H1 (cell line): ENCODE results near the gene NAB1. TPM values are rescaled to one million over a fixed set of nuclear protein-coding genes. Genes with fewer than 3 reads are reported as not detected.

Source experiments
- CTCF ChIA-PET: fragments of 300-600 bp; sonication (Branson Sonifier 250); formaldehyde crosslinking; loops from one replicate; lab custom pipeline; 2021; ENCODE audit not compliant: partially characterized antibody; lab: Charles Lee
- POLR2A ChIA-PET: fragments of 300-600 bp; sonication (Branson Sonifier 250); formaldehyde crosslinking; loops from one replicate; lab custom pipeline; 2021; ENCODE audit warnings: inconsistent platforms; ENCODE audit not compliant: partially characterized antibody; lab: Charles Lee
- DNase-seq, 2 experiments: peaks; one replicate each; pipeline versions ENCODE4 v3.0.0 to v3.0.0-alpha.2; 2010 to 2022; ENCODE audit warnings: low spot score in 2 of 2, low read depth in 1 of 2, mixed read lengths in 1 of 2
- FAIRE-seq: peaks from 2 replicates; lab custom pipeline; 2011; peaks lifted over from hg19 to GRCh38; lab: Jason Lieb, UNC
- H2AFZ ChIP-seq: 2 replicates; pipeline ENCODE4 v1.8.1; 2012; ENCODE audit warnings: low read length, inconsistent platforms
- H2AK5ac ChIP-seq: 2 replicates; pipeline ENCODE4 v1.6.1; 2013; ENCODE audit warnings: low read depth, low read length
- H2BK120ac ChIP-seq: replicated peaks from 2 replicates; pipeline ENCODE3; 2013; ENCODE audit warnings: low read depth, low read length, inconsistent platforms
- H2BK12ac ChIP-seq: 2 replicates; pipeline ENCODE4 v1.6.1; 2013; ENCODE audit warnings: low read depth, low read length
- H2BK15ac ChIP-seq: 2 replicates; pipeline ENCODE4 v1.6.1; 2013; ENCODE audit warnings: low read length
- H2BK20ac ChIP-seq: 2 replicates; pipeline ENCODE4 v1.6.1; 2013; ENCODE audit warnings: low read length
- H2BK5ac ChIP-seq: 2 replicates; pipeline ENCODE4 v1.6.1; 2013; ENCODE audit warnings: low read depth, low read length
- H3K14ac ChIP-seq: 2 replicates; pipeline ENCODE4 v1.6.1; 2013; ENCODE audit warnings: inconsistent platforms; ENCODE audit not compliant: insufficient read length
- H3K18ac ChIP-seq: 2 replicates; pipeline ENCODE4 v1.6.1; 2013; ENCODE audit warnings: low read length; ENCODE audit errors: extremely low read depth
- H3K23ac ChIP-seq: 2 replicates; pipeline ENCODE4 v1.6.1; 2013; ENCODE audit warnings: inconsistent platforms; ENCODE audit not compliant: insufficient read length
- H3K23me2 ChIP-seq: 2 replicates; pipeline ENCODE4 v1.6.1; 2013; ENCODE audit warnings: low read depth, low read length
- H3K27ac ChIP-seq: 2 replicates; pipeline ENCODE4 v1.6.1; 2011; ENCODE audit warnings: low read depth, low read length, inconsistent platforms
- H3K27me3 ChIP-seq, 4 experiments: replicated peaks in 1 of 4; 1 replicate in 1 of 4; 2 replicates in 3 of 4; pipeline versions ENCODE4 v1.6.1 to v1.8.1; 2011 to 2013; ENCODE audit warnings: low read length in 3 of 4, mild to moderate bottlenecking in 3 of 4, inconsistent platforms in 2 of 4, mixed read lengths in 2 of 4, moderate library complexity in 1 of 4; ENCODE audit not compliant: control insufficient read depth in 3 of 4, insufficient read depth in 3 of 4; ENCODE audit errors: extremely low read depth in 1 of 4
- H3K36me3 ChIP-seq, 4 experiments: 2 replicates each; pipeline versions ENCODE4 v1.6.1 to v1.8.1; 2011 to 2013; ENCODE audit warnings: mild to moderate bottlenecking in 4 of 4, low read length in 3 of 4, moderate library complexity in 2 of 4, control low read depth in 1 of 4, inconsistent platforms in 1 of 4; ENCODE audit not compliant: insufficient read depth in 4 of 4, control insufficient read depth in 2 of 4
- H3K4ac ChIP-seq: replicated peaks from 2 replicates; pipeline ENCODE3; 2013; ENCODE audit warnings: low read length, low read depth, mixed read lengths, inconsistent platforms; ENCODE audit not compliant: insufficient read length
- H3K4me1 ChIP-seq, 4 experiments: replicated peaks in 1 of 4; 1 replicate in 1 of 4; 2 replicates in 3 of 4; pipeline versions ENCODE4 v1.6.1 to v1.8.1; 2011 to 2013; ENCODE audit warnings: low read length in 3 of 4, inconsistent platforms in 2 of 4, mixed read lengths in 1 of 4; ENCODE audit not compliant: insufficient read depth in 4 of 4, control insufficient read depth in 3 of 4
- H3K4me2 ChIP-seq, 2 experiments: 2 replicates each; pipeline versions ENCODE4 v1.6.1 to v1.8.1; 2011 to 2013; ENCODE audit warnings: low read depth in 2 of 2, low read length in 2 of 2, control low read depth in 1 of 2, inconsistent platforms in 1 of 2, mild to moderate bottlenecking in 1 of 2; ENCODE audit not compliant: insufficient read depth in 1 of 2
- H3K4me3 ChIP-seq, 4 experiments: fragments of 200-600, 300-600 bp in 1 of 4; sonication (generic), shearing (Covaris generic), sonication (Bioruptor Twin) in 1 of 4; 2 replicates each; pipeline versions ENCODE4 v1.5.1 to v1.8.1; 2011 to 2016; ENCODE audit warnings: low read length in 4 of 4, low read depth in 3 of 4, control low read depth in 2 of 4, inconsistent platforms in 2 of 4, mild to moderate bottlenecking in 2 of 4, mixed read lengths in 1 of 4, moderate library complexity in 1 of 4; ENCODE audit not compliant: insufficient read depth in 2 of 4; ENCODE audit errors: extremely low read depth in 1 of 4
- H3K56ac ChIP-seq: replicated peaks from 2 replicates; pipeline ENCODE3; 2013; ENCODE audit warnings: low read depth, mild to moderate bottlenecking, mixed read lengths, low read length, inconsistent platforms; ENCODE audit not compliant: insufficient read length
- H3K79me1 ChIP-seq: 2 replicates; pipeline ENCODE4 v1.6.1; 2013; ENCODE audit warnings: low read depth, low read length, control low read depth
- H3K79me2 ChIP-seq, 2 experiments: 2 replicates each; pipeline versions ENCODE4 v1.6.1 to v1.8.1; 2012 to 2013; ENCODE audit warnings: low read length in 2 of 2, mild to moderate bottlenecking in 2 of 2, inconsistent platforms in 1 of 2; ENCODE audit not compliant: insufficient read depth in 2 of 2, control insufficient read depth in 1 of 2
- H3K9ac ChIP-seq, 4 experiments: replicated peaks in 1 of 4; 1 replicate in 1 of 4; 2 replicates in 3 of 4; pipeline versions ENCODE4 v1.6.1 to v1.8.1; 2011 to 2013; ENCODE audit warnings: low read depth in 3 of 4, low read length in 3 of 4, control low read depth in 2 of 4, mild to moderate bottlenecking in 2 of 4, moderate library complexity in 2 of 4, inconsistent platforms in 1 of 4; ENCODE audit errors: extremely low read depth in 1 of 4
- H3K9me3 ChIP-seq, 2 experiments: 2 replicates each; pipeline versions ENCODE4 v1.6.1 to v1.8.1; 2012 to 2013; ENCODE audit warnings: mild to moderate bottlenecking in 2 of 2, moderate library complexity in 2 of 2, control low read depth in 1 of 2, inconsistent platforms in 1 of 2, low read depth in 1 of 2, low read length in 1 of 2, mixed read lengths in 1 of 2; ENCODE audit not compliant: insufficient read depth in 2 of 2
- H4K20me1 ChIP-seq, 2 experiments: replicated peaks in 1 of 2; 2 replicates each; pipeline versions ENCODE3 to v1.8.1; 2011 to 2013; ENCODE audit warnings: inconsistent platforms in 2 of 2, low read length in 2 of 2, mild to moderate bottlenecking in 1 of 2; ENCODE audit not compliant: insufficient read depth in 2 of 2, control insufficient read depth in 1 of 2
- H4K5ac ChIP-seq: 2 replicates; pipeline ENCODE4 v1.6.1; 2013; ENCODE audit warnings: low read length, low read depth, mixed read lengths, inconsistent platforms; ENCODE audit not compliant: insufficient read length
- H4K8ac ChIP-seq: 2 replicates; pipeline ENCODE4 v1.8.0; 2013; ENCODE audit warnings: mild to moderate bottlenecking, moderate library complexity, low read length, inconsistent platforms; ENCODE audit not compliant: insufficient read depth; ENCODE audit errors: extremely low read depth
- H4K91ac ChIP-seq: replicated peaks from 2 replicates; pipeline ENCODE3; 2013; ENCODE audit warnings: low read length, mixed read lengths, inconsistent platforms; ENCODE audit not compliant: insufficient read length
- BCL11A ChIP-seq, 2 experiments: IDR thresholded peaks; one replicate each; pipeline ENCODE4 v1.6.1; 2011; ENCODE audit warnings: low read depth in 2 of 2, low read length in 2 of 2, mild to moderate bottlenecking in 2 of 2
- CTBP2 ChIP-seq: IDR thresholded peaks from 2 replicates; pipeline ENCODE4 v1.7.0; 2011; ENCODE audit warnings: borderline replicate concordance, mild to moderate bottlenecking, moderate library complexity, mixed read lengths, low read length; ENCODE audit not compliant: insufficient read depth, insufficient read length
- CTCF ChIP-seq, 3 experiments: IDR thresholded peaks; 1 replicate in 2 of 3; 2 replicates in 1 of 3; pipeline versions ENCODE4 v1.5.1 to v1.6.1; 2011; ENCODE audit warnings: low read length in 3 of 3, mild to moderate bottlenecking in 3 of 3, inconsistent platforms in 2 of 3, low read depth in 1 of 3, moderate library complexity in 1 of 3; ENCODE audit not compliant: insufficient read depth in 1 of 3; ENCODE audit errors: control extremely low read depth in 1 of 3
- EZH2 ChIP-seq: fragments of 200-600 bp; sonication (generic); IDR thresholded peaks from 2 replicates; pipeline ENCODE4 v1.7.1; 2012; ENCODE audit warnings: low read depth, mild to moderate bottlenecking, moderate library complexity, low read length, inconsistent platforms; ENCODE audit not compliant: severe bottlenecking
- GTF2F1 ChIP-seq: IDR thresholded peaks from 2 replicates; pipeline ENCODE4 v1.6.1; 2012; ENCODE audit warnings: low read depth, low read length, improper control_type of control experiment, borderline replicate concordance
- NRF1 ChIP-seq: IDR thresholded peaks from 2 replicates; pipeline ENCODE4 v1.6.1; 2011; ENCODE audit warnings: mild to moderate bottlenecking, low read depth, low read length, improper control_type of control experiment
- RAD21 ChIP-seq, 2 experiments: IDR thresholded peaks in 1 of 2; conservative IDR thresholded peaks in 1 of 2; 2 replicates each; pipeline ENCODE4 v1.6.1; 2011; ENCODE audit warnings: low read depth in 2 of 2, low read length in 2 of 2, improper control_type of control experiment in 1 of 2, inconsistent platforms in 1 of 2, mild to moderate bottlenecking in 1 of 2, moderate library complexity in 1 of 2
- RBBP5 ChIP-seq: IDR thresholded peaks from 2 replicates; pipeline ENCODE4 v1.7.1; 2012; ENCODE audit warnings: low read depth, mild to moderate bottlenecking, inconsistent platforms, low read length, moderate library complexity, borderline replicate concordance
- SP2 ChIP-seq: IDR thresholded peaks from 2 replicates; pipeline ENCODE4 v1.6.1; 2012; ENCODE audit warnings: mild to moderate bottlenecking, low read length, inconsistent platforms
- ZNF274 ChIP-seq: IDR thresholded peaks from 2 replicates; pipeline ENCODE4 v1.7.0; 2012; ENCODE audit warnings: low read length, borderline replicate concordance; ENCODE audit errors: extremely low read depth
- WGBS, 2 experiments: shearing (Covaris generic) in 1 of 2; methylation state at CpG; one replicate each; pipeline versions ENCODE4 v1.1.6 to v1.1.7; 2013 to 2015; ENCODE audit warnings: low lambda C conversion rate in 2 of 2, mixed read lengths in 2 of 2, inconsistent platforms in 1 of 2, low coverage in 1 of 2, missing lambda C conversion rate in 1 of 2; ENCODE audit not compliant: insufficient replicate concordance in 2 of 2, insufficient coverage in 1 of 2, insufficient read length in 1 of 2; ENCODE audit errors: extremely low coverage in 1 of 2, missing lambda C conversion rate in 1 of 2; 5-methylcytosine and 5-hydroxymethylcytosine counted together
- polyA plus RNA-seq, 7 experiments: library from polyadenylated mRNA; depleted of rRNA in 3 of 7; stranded (reverse) in 5 of 7; unstranded in 2 of 7; fragments of >200 nt in 5 of 7; fragments of 200-250 nt in 2 of 7; gene quantifications; 1 replicate in 5 of 7; 2 replicates in 1 of 7; 4 replicates in 1 of 7; pipeline versions ENCODE4 v1.2.1 to v1.2.3, GENCODE V29; 2011 to 2013; ENCODE audit warnings: missing spikeins in 2 of 7, mixed read lengths in 2 of 7
- total RNA-seq: library from RNA; stranded (reverse); fragmentation: NEBNext Ultra II Directional; extraction: Animal tissue kit (Norgen Biotek cat#: 25700); gene quantifications from 2 replicates; pipeline ENCODE4 v1.2.1, GENCODE V29; 2021

NAB1 gene
- total and polyA plus RNA-seq, 2 of the 8 experiments (the other 6 are each of a cell fraction or from before 2014, with no cell fraction given) = 8.5 to 28.6 TPM

- H4K91ac ChIP-seq = no peak overlapping the region
- no peak overlapping the region for H4K5ac ChIP-seq
- CTCF ChIA-PET = no interaction called here
- no peak overlapping the region for H3K4me3 ChIP-seq
- 81% methylated on average over 7 of the region's 7 CpGs; no CpG with 5 or more reads in 1 of the 2 experiments for WGBS, 2 experiments
- no peaks in the 10 kb centered on the region for H3K27me3 ChIP-seq
- no peaks in the 10 kb centered on the region for H3K79me2 ChIP-seq
- H3K56ac ChIP-seq = no peak overlapping the region
- no peak overlapping the region for H3K14ac ChIP-seq
- no peak overlapping the region for H2BK12ac ChIP-seq
- no peak overlapping the region for H3K4ac ChIP-seq
- no peak overlapping the region for H2AK5ac ChIP-seq
- no peak overlapping the region for H2BK15ac ChIP-seq
- no peak overlapping the region for H4K8ac ChIP-seq
- H2BK20ac ChIP-seq = no peak overlapping the region
- H3K23me2 ChIP-seq = no peaks in the 10 kb centered on the region; the same call in 1 of the 2 replicates
- no peak overlapping the region for H2BK120ac ChIP-seq
- no peak overlapping the region for H3K27ac ChIP-seq
- H3K4me2 ChIP-seq = no peak overlapping the region
- H3K18ac ChIP-seq = no peak overlapping the region
- DNase-seq (no peak), FAIRE-seq (no peak)
- no peaks in the 10 kb centered on the region for H3K4me1 ChIP-seq
- no peaks in the 10 kb centered on the region for H3K36me3 ChIP-seq
- H4K20me1 ChIP-seq = no peaks in the 10 kb centered on the region
- no peak overlapping the region for H2BK5ac ChIP-seq
- H2AFZ ChIP-seq = 0 out of 2 replicates have a peak overlapping the region, but pooled peaks have one; percentile 58
- no peak overlapping the region for H3K23ac ChIP-seq
- POLR2A ChIA-PET = no interaction called here
- no peak overlapping the region for H3K9ac ChIP-seq
- no peaks in the 10 kb centered on the region for H3K79me1 ChIP-seq
- H3K9me3 ChIP-seq = no peaks in the 10 kb centered on the region
- no peak for TF ChIP-seq ZNF274
- no peak for TF ChIP-seq RBBP5
- TF ChIP-seq SP2 = no peak
- no peak for TF ChIP-seq GTF2F1
- TF ChIP-seq EZH2 = no peak
- TF ChIP-seq NRF1 = no peak
- no peak for TF ChIP-seq BCL11A (IDR thresholded peaks at IDR 0.05; ENCODE audit: low read depth in 2 of 2, low read length in 2 of 2)
- TF ChIP-seq CTBP2 = no peak
- no peak for TF ChIP-seq CTCF (IDR thresholded peaks at IDR 0.05; ENCODE audit: control extremely low read depth in 1 of 3, insufficient read depth in 1 of 3, low read depth in 1 of 3, low read length in 3 of 3)
- TF ChIP-seq RAD21 (IDR thresholded peaks at IDR 0.05 in 1 of 2, conservative IDR thresholded peaks at IDR 0.05 in 1 of 2; ENCODE audit: low read depth in 2 of 2, low read length in 2 of 2) = no peak
Observed at GRCh38 chr2:190723397-190724090, 74.7 kb downstream of the NAB1 start.
